ENCODE results near the gene TRIM26.

The TRIM26 gene

GRCh38 chr6:30184417-30185031 lies 28.7 kb downstream of the TRIM26 start:
- H3K4me3 ChIP-seq (IDR thresholded peaks at IDR 0.05; ENCODE audit: insufficient read depth, low read depth, low read length): no peak overlapping the region
- H3K36me3 ChIP-seq (ENCODE audit: insufficient read depth): no peaks in the 10 kb centered on the region
- no peaks in the 10 kb centered on the region for H3K79me2 ChIP-seq (ENCODE audit: insufficient read depth, low read depth)
- no peak for TF ChIP-seq CTCF (conservative IDR thresholded peaks at IDR 0.05; ENCODE audit: low read depth, low read length)
- H3K27me3 ChIP-seq (ENCODE audit: insufficient read depth, low read depth): no peaks in the 10 kb centered on the region
- H2AFZ ChIP-seq (ENCODE audit: low read depth): no peak overlapping the region
- no peaks in the 10 kb centered on the region for H4K20me1 ChIP-seq (ENCODE audit: insufficient read depth)
- no peak overlapping the region for H3K4me2 ChIP-seq
- no peaks in the 10 kb centered on the region for H3K4me1 ChIP-seq (ENCODE audit: low read depth, poor library complexity, severe bottlenecking)
- H3K9ac ChIP-seq: no peak overlapping the region
- no peak overlapping the region for H3K27ac ChIP-seq

DNA sequence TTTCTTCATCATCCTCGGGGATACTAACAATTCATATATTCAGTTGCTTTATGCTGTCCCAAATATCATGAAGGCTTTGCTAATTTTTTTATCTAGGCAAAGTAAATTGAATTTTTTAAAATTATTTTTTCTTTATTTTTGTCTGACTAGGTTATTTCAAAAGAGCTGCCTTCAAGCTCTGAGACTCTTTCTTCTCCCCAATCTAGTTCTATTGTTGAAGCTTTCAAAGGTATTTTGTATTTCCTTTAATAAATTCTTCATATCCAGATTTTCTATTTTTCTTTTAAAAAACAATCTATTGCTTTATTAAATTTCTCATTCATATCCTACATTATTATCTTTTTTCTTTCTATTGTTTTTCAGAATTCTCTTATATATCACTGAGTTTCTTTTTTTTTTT lies 33.1 kb downstream of the TRIM26 start:
- H3K9ac ChIP-seq: no peak overlapping the region

DNA sequence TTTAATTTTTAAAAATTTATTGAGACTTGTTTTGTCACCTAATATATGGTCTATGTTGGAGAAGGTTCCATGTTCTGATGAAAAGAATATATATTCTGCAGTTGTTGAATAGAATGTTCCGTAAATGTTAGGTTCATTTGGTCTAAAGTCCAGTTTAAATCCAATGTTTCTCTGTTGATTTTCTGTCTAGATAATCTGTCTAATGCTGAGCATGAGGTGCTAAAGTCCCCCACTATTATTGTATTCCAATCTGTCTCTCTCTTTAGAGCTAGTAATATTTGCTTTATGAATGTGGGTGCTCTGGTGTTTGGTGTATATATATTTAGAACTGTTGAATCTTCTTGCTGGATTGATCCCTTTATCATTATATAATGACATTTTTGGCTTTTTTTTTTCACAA lies 34.4 kb downstream of the TRIM26 start:
- Histone ChIP-seq H2AFZ (ENCODE audit: low read depth) (no peak overlapping the region), H3K4me2 (no peak overlapping the region), H3K4me3 (IDR thresholded peaks at IDR 0.05; ENCODE audit: insufficient read depth, low read depth, low read length) (no peak overlapping the region), H3K9ac (no peak overlapping the region), H3K27me3 (ENCODE audit: insufficient read depth, low read depth) (no peaks in the 10 kb centered on the region), H3K4me1 (ENCODE audit: low read depth, poor library complexity, severe bottlenecking) (no peaks in the 10 kb centered on the region), H3K27ac (no peak overlapping the region), H3K79me2 (ENCODE audit: insufficient read depth, low read depth) (no peaks in the 10 kb centered on the region), H4K20me1 (ENCODE audit: insufficient read depth) (no peaks in the 10 kb centered on the region), H3K36me3 (ENCODE audit: insufficient read depth) (no peaks in the 10 kb centered on the region)
- TF ChIP-seq CTCF (conservative IDR thresholded peaks at IDR 0.05; ENCODE audit: low read depth, low read length): no peak

More for the DNA sequence above, 33.1 kb downstream of the TRIM26 start:
- Histone ChIP-seq H3K27ac (no peak overlapping the region), H3K27me3 (ENCODE audit: insufficient read depth, low read depth) (no peaks in the 10 kb centered on the region), H3K36me3 (ENCODE audit: insufficient read depth) (no peaks in the 10 kb centered on the region), H3K4me2 (no peak overlapping the region), H4K20me1 (ENCODE audit: insufficient read depth) (no peaks in the 10 kb centered on the region), H3K79me2 (ENCODE audit: insufficient read depth, low read depth) (no peaks in the 10 kb centered on the region), H3K4me3 (IDR thresholded peaks at IDR 0.05; ENCODE audit: insufficient read depth, low read depth, low read length) (no peak overlapping the region), H3K4me1 (ENCODE audit: low read depth, poor library complexity, severe bottlenecking) (no peaks in the 10 kb centered on the region), H2AFZ (ENCODE audit: low read depth) (no peak overlapping the region)
- no peak for TF ChIP-seq CTCF (conservative IDR thresholded peaks at IDR 0.05; ENCODE audit: low read depth, low read length)

DNA sequence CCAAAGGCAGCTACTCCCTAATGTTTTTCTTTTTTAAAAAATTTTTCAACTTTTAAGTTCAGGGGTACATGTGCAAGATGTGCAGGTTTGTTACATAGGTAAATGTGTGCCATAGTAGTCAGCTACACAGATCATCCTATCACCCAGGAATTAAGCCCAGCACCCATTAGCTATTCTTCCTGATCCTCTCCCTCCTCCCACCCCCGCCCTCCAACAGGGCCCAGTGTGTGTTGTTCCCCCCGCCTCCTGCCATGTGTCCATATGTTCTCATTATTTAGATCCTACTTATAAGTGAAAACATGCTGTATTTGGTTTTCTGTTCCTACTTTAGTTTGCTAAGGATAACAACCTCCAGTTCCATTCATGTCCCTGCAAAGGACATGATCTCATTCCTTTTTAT lies 37.4 kb downstream of the TRIM26 start:
- no peak for TF ChIP-seq CTCF (conservative IDR thresholded peaks at IDR 0.05; ENCODE audit: low read depth, low read length)
- Histone ChIP-seq H3K4me2 (no peak overlapping the region), H3K79me2 (ENCODE audit: insufficient read depth, low read depth) (no peaks in the 10 kb centered on the region), H3K36me3 (ENCODE audit: insufficient read depth) (no peaks in the 10 kb centered on the region), H3K27me3 (ENCODE audit: insufficient read depth, low read depth) (no peaks in the 10 kb centered on the region), H3K4me1 (ENCODE audit: low read depth, poor library complexity, severe bottlenecking) (no peaks in the 10 kb centered on the region), H3K27ac (no peak overlapping the region), H3K9ac (no peak overlapping the region), H3K4me3 (IDR thresholded peaks at IDR 0.05; ENCODE audit: insufficient read depth, low read depth, low read length) (no peak overlapping the region), H2AFZ (ENCODE audit: low read depth) (no peak overlapping the region), H4K20me1 (ENCODE audit: insufficient read depth) (no peaks in the 10 kb centered on the region)

All from KMS-11 (cell line).